ENCODE data around the gene CDH22.

Gene CDH22

GRCh38 chr20:46226602-46227001 lies 81.7 kb downstream of the CDH22 start:
- ChIA-PET CTCF (no interaction called here), POLR2A (no interaction called here)
- no peak for DNase-seq (ENCODE audit: extremely low spot score)
- TF ChIP-seq TARDBP (IDR thresholded peaks at IDR 0.05) (no peak), ARNT (IDR thresholded peaks at IDR 0.05) (no peak), FOXA1 (IDR thresholded peaks at IDR 0.05) (no peak), NFRKB (IDR thresholded peaks at IDR 0.05) (no peak), CTBP1 (IDR thresholded peaks at IDR 0.05; ENCODE audit: borderline replicate concordance) (no peak), SP1 (IDR thresholded peaks at IDR 0.05) (no peak)

GRCh38 chr20:46222521-46223007 lies 85.7 kb downstream of the CDH22 start:
- ChIA-PET POLR2A (no interaction called here), CTCF (no interaction called here)
- TF ChIP-seq SUZ12 (IDR thresholded peaks at IDR 0.05) (no peak), PKNOX1 (IDR thresholded peaks at IDR 0.05) (no peak), BHLHE40 (IDR thresholded peaks at IDR 0.05; ENCODE audit: borderline replicate concordance) (no peak), NFRKB (IDR thresholded peaks at IDR 0.05) (no peak), HDGF (IDR thresholded peaks at IDR 0.05; ENCODE audit: borderline replicate concordance) (no peak), FOXA1 (IDR thresholded peaks at IDR 0.05) (no peak), SP1 (IDR thresholded peaks at IDR 0.05) (no peak), TARDBP (IDR thresholded peaks at IDR 0.05) (no peak), ELF4 (IDR thresholded peaks at IDR 0.05) (no peak), FOXM1 (IDR thresholded peaks at IDR 0.05; ENCODE audit: borderline replicate concordance) (no peak)
- DNase-seq (ENCODE audit: extremely low spot score): no peak

GRCh38 chr20:46221256-46221833 lies 87.0 kb downstream of the CDH22 start:
- no peak for DNase-seq (ENCODE audit: extremely low spot score)
- CTCF ChIA-PET: interaction anchor here (0.6 kb wide), 1 partner anchor 75 kb away, joined by 3 read pairs; no protein-coding TSS in a partner anchor
- POLR2A ChIA-PET: no interaction called here
- TF ChIP-seq FOXA1 (IDR thresholded peaks at IDR 0.05): no peak
- no peak for TF ChIP-seq SP1 (IDR thresholded peaks at IDR 0.05)
- no peak for TF ChIP-seq NFRKB (IDR thresholded peaks at IDR 0.05)
- TF ChIP-seq PKNOX1 (IDR thresholded peaks at IDR 0.05): no peak

- ChIA-PET CTCF (interaction anchor here (0.6 kb wide), 1 partner anchor 75 kb away, joined by 3 read pairs; no protein-coding TSS in a partner anchor), POLR2A (no interaction called here)
- no peak for DNase-seq (ENCODE audit: extremely low spot score)
- TF ChIP-seq FOXA1 (IDR thresholded peaks at IDR 0.05) (no peak), ZNF384 (IDR thresholded peaks at IDR 0.05) (no peak), TARDBP (IDR thresholded peaks at IDR 0.05) (no peak), ARNT (IDR thresholded peaks at IDR 0.05) (no peak), SP1 (IDR thresholded peaks at IDR 0.05) (no peak), FOXM1 (IDR thresholded peaks at IDR 0.05; ENCODE audit: borderline replicate concordance) (no peak), PKNOX1 (IDR thresholded peaks at IDR 0.05) (no peak), SUZ12 (IDR thresholded peaks at IDR 0.05) (no peak), NFRKB (IDR thresholded peaks at IDR 0.05) (no peak), CTBP1 (IDR thresholded peaks at IDR 0.05; ENCODE audit: borderline replicate concordance) (no peak), L3MBTL2 (conservative IDR thresholded peaks at IDR 0.05) (no peak), FOXK2 (IDR thresholded peaks at IDR 0.05) (no peak), BHLHE40 (IDR thresholded peaks at IDR 0.05; ENCODE audit: borderline replicate concordance) (no peak), ELF4 (IDR thresholded peaks at IDR 0.05) (no peak), HDGF (IDR thresholded peaks at IDR 0.05; ENCODE audit: borderline replicate concordance) (no peak)
Observed at GRCh38 chr20:46220455-46221207, 87.7 kb downstream of the CDH22 start.

GRCh38 chr20:46219920-46220319 lies 88.4 kb downstream of the CDH22 start:
- POLR2A ChIA-PET: no interaction called here
- no peak for TF ChIP-seq SP1 (IDR thresholded peaks at IDR 0.05)
- TF ChIP-seq LEF1 (IDR thresholded peaks at IDR 0.05; ENCODE audit: borderline replicate concordance): no peak
- TF ChIP-seq L3MBTL2 (conservative IDR thresholded peaks at IDR 0.05): no peak
- no peak for TF ChIP-seq HDGF (IDR thresholded peaks at IDR 0.05; ENCODE audit: borderline replicate concordance)
- no peak for TF ChIP-seq FOXA1 (IDR thresholded peaks at IDR 0.05)
- TF ChIP-seq FOXK2 (IDR thresholded peaks at IDR 0.05): no peak
- TF ChIP-seq FOXM1 (IDR thresholded peaks at IDR 0.05; ENCODE audit: borderline replicate concordance): no peak
- TF ChIP-seq ARNT (IDR thresholded peaks at IDR 0.05): no peak
- TF ChIP-seq ELF4 (IDR thresholded peaks at IDR 0.05): no peak
- CTCF ChIA-PET: no interaction called here
- DNase-seq (ENCODE audit: extremely low spot score): no peak

- CTCF ChIA-PET: no interaction called here
Observed at GRCh38 chr20:46219190-46219589, 89.1 kb downstream of the CDH22 start.

More at GRCh38 chr20:46219190-46219589, 89.1 kb downstream of the CDH22 start:
- POLR2A ChIA-PET: no interaction called here
- TF ChIP-seq HDGF (IDR thresholded peaks at IDR 0.05; ENCODE audit: borderline replicate concordance) (no peak), NFRKB (IDR thresholded peaks at IDR 0.05) (no peak), SUZ12 (IDR thresholded peaks at IDR 0.05) (no peak), PKNOX1 (IDR thresholded peaks at IDR 0.05) (no peak), ELF4 (IDR thresholded peaks at IDR 0.05) (no peak), BHLHE40 (IDR thresholded peaks at IDR 0.05; ENCODE audit: borderline replicate concordance) (no peak)
- no peak for DNase-seq (ENCODE audit: extremely low spot score)
